Uterus (tissue), 4 donors: ENCODE measurements around the gene DSEL. TPM values are rescaled to one million over a fixed set of nuclear protein-coding genes. Genes with fewer than 3 reads are reported as not detected.

Experiments used
- DNase-seq, 2 donors: peaks; one replicate each; pipeline ENCODE4 v3.0.0-alpha.2; 2019 to 2020
- H3K27ac ChIP-seq, 2 donors: fragments of 200-600 bp; sonication (generic); 1 replicate in 1 of 2; 2 replicates in 1 of 2; pipeline ENCODE4 v1.5.1; 2016 to 2018
- H3K27me3 ChIP-seq, 2 donors: fragments of 200-600 bp; sonication (generic); one replicate each; pipeline ENCODE4 v1.5.1; 2018 to 2019; ENCODE audit warnings: control low read depth in 1 of 2
- H3K36me3 ChIP-seq, 2 donors: fragments of 200-600 bp; sonication (generic); one replicate each; pipeline ENCODE4 v1.5.1; 2019; ENCODE audit warnings: control low read depth in 1 of 2
- H3K4me1 ChIP-seq, 2 donors: fragments of 200-600 bp; sonication (generic); one replicate each; pipeline ENCODE4 v1.5.1; 2018 to 2019; ENCODE audit warnings: control low read depth in 1 of 2
- H3K4me3 ChIP-seq, 2 donors: fragments of 200-600 bp; sonication (generic); 1 replicate in 1 of 2; 2 replicates in 1 of 2; pipeline ENCODE4 v1.5.1; 2018 to 2019; ENCODE audit warnings: mild to moderate bottlenecking in 1 of 2
- H3K9me3 ChIP-seq, 2 donors: fragments of 200-600 bp; sonication (generic); one replicate each; pipeline ENCODE4 v1.5.1; 2019; ENCODE audit warnings: control low read depth in 1 of 2
- POLR2A ChIP-seq, 2 donors: fragments of 450-650 bp; IDR thresholded peaks; one replicate each; pipeline ENCODE4 v1.6.1; 2016; ENCODE audit warnings: antibody characterized with exemption in 2 of 2, mild to moderate bottlenecking in 1 of 2, moderate library complexity in 1 of 2
- intact Hi-C: fragments of 100-400 bp; cut with DNase I; formaldehyde crosslinking; loops from one replicate; pipeline ENCODE4 v1.15.1; 2023; ENCODE audit warnings: low total_unique reads
- total RNA-seq, 4 donors: library from RNA; depleted of rRNA in 3 of 4; stranded (reverse); fragments of >200 nt in 3 of 4; gene quantifications; one replicate each; pipeline versions ENCODE4 v1.1.0 to v1.2.4, GENCODE V29; 2014 to 2023
- TF ChIP-seq, protein P1 (sequence below), 4 experiments: fragments of 200-600 bp in 2 of 4; fragments of 450-650 bp in 2 of 4; sonication (generic) in 2 of 4; IDR thresholded peaks; one replicate each; pipeline ENCODE4 v1.5.1; 2016 to 2019; ENCODE audit warnings: antibody characterized with exemption in 4 of 4, mild to moderate bottlenecking in 2 of 4, moderate library complexity in 1 of 4
- donor health status: DM: yes; HTN: yes; CAD: no.

Gene DSEL
- total RNA-seq, 4 donors from 2014 or later: 8.8 to 55.2 (median 12.1) TPM

DNA sequence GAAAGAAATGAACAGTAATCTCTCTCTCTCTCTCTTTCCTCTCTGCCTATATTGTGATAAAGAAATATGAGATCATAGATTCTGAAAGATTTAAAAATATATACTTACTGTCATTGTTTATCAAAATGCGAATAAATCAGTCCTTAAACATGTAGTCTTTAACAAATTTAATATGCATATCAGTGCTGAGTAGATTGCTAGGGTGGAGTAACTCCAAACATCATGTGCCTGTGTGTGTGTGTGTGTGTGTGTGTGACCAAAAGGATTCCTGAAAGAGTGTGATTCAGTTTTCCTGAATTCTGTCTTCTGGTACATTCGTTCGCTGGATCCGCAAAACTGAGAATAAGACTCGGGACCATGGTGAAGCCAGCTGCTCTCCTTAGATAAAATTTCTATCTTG lies 24.0 kb upstream of the DSEL start:
- intact Hi-C loops: no loop called here
- H3K36me3 ChIP-seq: no peaks in the 10 kb centered on the region
- H3K27ac ChIP-seq: no peak overlapping the region
- no peaks in the 10 kb centered on the region for H3K27me3 ChIP-seq
- H3K4me3 ChIP-seq: no peak overlapping the region
- H3K9me3 ChIP-seq: no peaks in the 10 kb centered on the region
- H3K4me1 ChIP-seq: no peaks in the 10 kb centered on the region
- TF ChIP-seq, protein P1, sequence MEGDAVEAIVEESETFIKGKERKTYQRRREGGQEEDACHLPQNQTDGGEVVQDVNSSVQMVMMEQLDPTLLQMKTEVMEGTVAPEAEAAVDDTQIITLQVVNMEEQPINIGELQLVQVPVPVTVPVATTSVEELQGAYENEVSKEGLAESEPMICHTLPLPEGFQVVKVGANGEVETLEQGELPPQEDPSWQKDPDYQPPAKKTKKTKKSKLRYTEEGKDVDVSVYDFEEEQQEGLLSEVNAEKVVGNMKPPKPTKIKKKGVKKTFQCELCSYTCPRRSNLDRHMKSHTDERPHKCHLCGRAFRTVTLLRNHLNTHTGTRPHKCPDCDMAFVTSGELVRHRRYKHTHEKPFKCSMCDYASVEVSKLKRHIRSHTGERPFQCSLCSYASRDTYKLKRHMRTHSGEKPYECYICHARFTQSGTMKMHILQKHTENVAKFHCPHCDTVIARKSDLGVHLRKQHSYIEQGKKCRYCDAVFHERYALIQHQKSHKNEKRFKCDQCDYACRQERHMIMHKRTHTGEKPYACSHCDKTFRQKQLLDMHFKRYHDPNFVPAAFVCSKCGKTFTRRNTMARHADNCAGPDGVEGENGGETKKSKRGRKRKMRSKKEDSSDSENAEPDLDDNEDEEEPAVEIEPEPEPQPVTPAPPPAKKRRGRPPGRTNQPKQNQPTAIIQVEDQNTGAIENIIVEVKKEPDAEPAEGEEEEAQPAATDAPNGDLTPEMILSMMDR (IDR thresholded peaks at IDR 0.05): no peak
- TF ChIP-seq POLR2A (IDR thresholded peaks at IDR 0.05): no peak
- DNase-seq: no peak

DNA sequence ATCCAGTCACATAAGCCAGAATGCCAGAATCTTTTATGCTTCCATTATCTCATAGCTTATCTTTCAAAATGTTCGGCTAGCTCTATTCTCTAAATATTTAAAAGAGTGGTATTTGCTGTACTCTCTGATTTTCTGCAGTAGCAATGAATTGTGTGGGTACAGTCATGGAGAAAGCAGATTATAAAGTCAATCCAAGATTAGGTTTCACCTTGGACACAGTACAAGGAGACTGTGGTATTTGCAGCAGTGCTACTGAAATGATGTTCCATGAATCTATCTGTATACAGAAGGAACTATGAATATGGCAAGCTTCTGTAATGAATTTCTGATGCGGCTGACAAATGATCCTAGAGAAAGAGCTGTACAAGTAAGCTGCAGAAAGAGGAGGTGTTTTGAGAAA lies 15.4 kb upstream of the DSEL start:
- no peak for TF ChIP-seq POLR2A (IDR thresholded peaks at IDR 0.05)
- TF ChIP-seq, protein P1 (IDR thresholded peaks at IDR 0.05): no peak
- intact Hi-C loops: no loop called here
- Histone ChIP-seq H3K27me3 (no peaks in the 10 kb centered on the region), H3K4me3 (no peak overlapping the region), H3K27ac (no peak overlapping the region), H3K36me3 (no peaks in the 10 kb centered on the region), H3K4me1 (no peaks in the 10 kb centered on the region), H3K9me3 (no peaks in the 10 kb centered on the region)
- DNase-seq: no peak

DNA sequence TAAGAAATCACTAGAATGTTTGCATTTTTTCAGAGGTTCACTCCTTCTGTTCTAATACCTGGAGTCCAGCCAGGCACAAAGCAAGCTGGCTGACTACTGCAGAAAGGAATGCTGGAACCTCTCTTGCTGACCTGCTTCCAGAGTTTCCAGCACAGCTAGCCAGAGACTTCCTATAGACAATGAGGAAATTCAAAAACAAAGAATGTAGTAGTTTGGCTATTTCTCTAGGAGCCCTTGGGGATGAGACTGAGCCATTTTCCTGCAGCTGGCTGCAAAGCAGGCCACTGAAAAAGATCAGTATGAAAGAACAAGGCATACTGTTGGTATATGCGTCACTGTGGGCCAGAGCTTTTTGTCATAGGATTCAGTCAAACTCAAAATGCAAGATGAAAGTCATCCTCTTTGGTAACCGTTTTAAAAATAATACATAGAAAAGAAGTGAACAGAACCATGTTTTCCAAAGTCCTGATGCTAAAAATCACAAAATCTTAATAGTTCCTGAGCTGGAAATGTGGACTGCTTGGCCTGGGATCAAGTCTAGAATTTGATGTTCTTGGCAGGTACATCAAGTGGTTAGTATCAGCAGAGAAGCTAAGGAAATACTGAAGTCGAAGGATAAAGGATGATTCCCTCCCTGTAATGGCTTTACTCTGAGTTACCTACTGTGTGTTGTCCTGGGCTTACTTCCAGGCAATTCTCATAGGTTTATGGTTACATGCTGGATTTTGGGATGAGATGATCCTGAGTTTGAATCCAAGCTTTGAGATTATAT lies 9.0 kb upstream of the DSEL start:
- Histone ChIP-seq H3K9me3 (no peaks in the 10 kb centered on the region), H3K27me3 (no peaks in the 10 kb centered on the region), H3K4me1 (no peaks in the 10 kb centered on the region), H3K36me3 (no peaks in the 10 kb centered on the region), H3K27ac (peak overlapping the region; percentile 12 to 59), H3K4me3 (no peak overlapping the region)
- TF ChIP-seq, protein P1 (IDR thresholded peaks at IDR 0.05): no peak
- no peak for TF ChIP-seq POLR2A (IDR thresholded peaks at IDR 0.05)
- intact Hi-C loops: no loop called here
- peak; percentile 63 to 67 for DNase-seq

DNA sequence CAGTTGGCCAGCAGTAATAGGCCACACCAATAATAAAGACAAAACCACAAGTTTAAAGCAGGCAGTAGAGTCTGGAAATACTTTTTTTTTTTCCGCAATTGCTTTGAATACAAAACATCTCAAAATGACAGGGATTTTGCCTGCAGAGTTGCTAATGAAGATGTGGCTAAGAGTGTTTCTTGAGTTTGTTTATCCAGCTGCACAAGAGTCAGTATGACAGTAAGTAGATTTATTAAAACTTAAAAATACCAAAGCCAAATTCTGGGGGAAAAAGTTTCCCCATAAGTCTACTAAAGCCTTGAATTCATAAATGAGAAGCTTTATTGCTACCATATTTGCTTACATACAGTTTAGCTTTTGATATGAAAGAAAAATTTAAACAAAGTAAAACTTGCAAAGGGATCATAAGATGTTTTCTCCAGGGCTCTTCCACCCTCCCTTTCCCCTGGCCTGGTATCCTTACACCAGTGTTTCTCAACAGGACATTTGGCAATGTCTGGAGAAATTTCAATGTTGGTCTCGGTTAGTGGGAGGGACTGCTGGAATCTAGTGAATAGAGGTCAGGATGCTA lies 3.9 kb upstream of the DSEL start:
- peak; percentile 25 to 41 for DNase-seq
- intact Hi-C loops: no loop called here
- TF ChIP-seq POLR2A (IDR thresholded peaks at IDR 0.05): no peak
- TF ChIP-seq, protein P1 (IDR thresholded peaks at IDR 0.05): no peak
- Histone ChIP-seq H3K4me1 (peaks cover 0 to 5% of the 10 kb centered on the region in 2 donors), H3K27ac (peak overlapping the region; percentile 19 to 39), H3K36me3 (no peaks in the 10 kb centered on the region), H3K9me3 (no peaks in the 10 kb centered on the region), H3K4me3 (no peak overlapping the region), H3K27me3 (no peaks in the 10 kb centered on the region)

DNA sequence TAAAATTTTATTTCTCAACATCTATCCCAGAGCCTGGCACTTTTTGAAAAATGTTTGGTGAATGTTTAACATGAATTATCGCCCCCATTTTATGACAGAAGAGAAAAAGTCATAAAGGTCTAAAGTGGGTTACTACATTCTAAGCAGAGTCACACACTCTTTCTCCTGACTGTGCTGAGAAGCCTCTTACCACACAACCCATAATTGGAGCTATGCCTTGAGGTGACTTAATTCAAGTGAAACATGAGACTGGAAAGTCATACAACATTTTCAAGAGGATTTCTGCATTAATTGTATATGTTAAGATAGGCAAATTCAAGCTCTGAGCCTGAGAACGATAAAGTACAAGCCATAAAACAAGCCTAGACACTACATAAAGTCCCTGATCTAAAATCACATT lies 3.1 kb upstream of the DSEL start:
- no peaks in the 10 kb centered on the region for H3K36me3 ChIP-seq
- H3K4me1 ChIP-seq: peaks cover 0 to 5% of the 10 kb centered on the region in 2 donors
- TF ChIP-seq POLR2A (IDR thresholded peaks at IDR 0.05): no peak
- TF ChIP-seq, protein P1 (IDR thresholded peaks at IDR 0.05): no peak
- H3K27me3 ChIP-seq: no peaks in the 10 kb centered on the region
- H3K27ac ChIP-seq: peak overlapping the region; percentile 19 to 39
- no peak overlapping the region for H3K4me3 ChIP-seq
- no peak for DNase-seq
- no peaks in the 10 kb centered on the region for H3K9me3 ChIP-seq
- intact Hi-C loops: no loop called here
